Panc1 (cell line): ENCODE data around the gene MTUS2. TPM values are rescaled to one million over a fixed set of nuclear protein-coding genes. Genes with fewer than 3 reads are reported as not detected.

Source experiments
- ATAC-seq: fragments of 200-7000 bp; cut with Tn5 transposase; 2 replicates; pipeline ENCODE4 v1.9.1; 2020; ENCODE audit warnings: mild to moderate bottlenecking, moderate library complexity
- BruUV-seq: library from RNA; stranded (reverse); fragments of 400-500 nt; replicated peaks from 2 replicates; lab custom pipeline; 2021; lab: Mats Ljungman, UMichigan
- CTCF ChIA-PET: fragments of 300-600 bp; sonication (Branson Sonifier 250); formaldehyde crosslinking; loops from one replicate; lab custom pipeline; 2022; ENCODE audit warnings: antibody characterized with exemption; lab: Charles Lee
- POLR2A ChIA-PET: fragments of 300-600 bp; sonication (Branson Sonifier 250); formaldehyde crosslinking; loops from one replicate; lab custom pipeline; 2022; ENCODE audit warnings: antibody characterized with exemption; lab: Charles Lee
- DNase-seq: peaks from one replicate; pipeline ENCODE4 v3.0.0-alpha.2; 2010; ENCODE audit warnings: low read depth, low spot score
- H3K27ac ChIP-seq: 2 replicates; pipeline ENCODE4 v1.5.1; 2011; ENCODE audit warnings: mild to moderate bottlenecking, low read length, inconsistent platforms
- H3K27me3 ChIP-seq: fragments of 200-500 bp; sonication (Bioruptor generic); 2 replicates; pipeline ENCODE4 v1.6.0; 2014; ENCODE audit warnings: low read length, inconsistent platforms; ENCODE audit not compliant: control insufficient read depth, insufficient read depth
- H3K36me3 ChIP-seq: fragments of 200-500 bp; sonication (Bioruptor generic); 2 replicates; pipeline ENCODE4 v1.5.1; 2014; ENCODE audit warnings: inconsistent platforms, mild to moderate bottlenecking, low read length, moderate library complexity; ENCODE audit not compliant: control insufficient read depth, insufficient read depth
- H3K4me1 ChIP-seq: 2 replicates; pipeline ENCODE4 v1.5.1; 2011; ENCODE audit warnings: inconsistent platforms, mild to moderate bottlenecking, low read length, moderate library complexity; ENCODE audit not compliant: control insufficient read depth, insufficient read depth
- H3K4me3 ChIP-seq, 2 experiments: 2 replicates each; pipeline ENCODE4 v1.5.1; 2011 to 2012; ENCODE audit warnings: low read depth in 2 of 2, low read length in 2 of 2, mild to moderate bottlenecking in 2 of 2, inconsistent platforms in 1 of 2, moderate library complexity in 1 of 2
- H3K9me3 ChIP-seq: fragments of 200-500 bp; sonication (Bioruptor generic); 2 replicates; pipeline ENCODE4 v1.5.1; 2014; ENCODE audit warnings: low read depth, mild to moderate bottlenecking, inconsistent platforms, low read length, moderate library complexity; ENCODE audit not compliant: control insufficient read depth, insufficient read depth
- CTCF ChIP-seq: fragments of 450-650 bp; IDR thresholded peaks from 2 replicates; pipeline ENCODE4 v1.5.1; 2017; ENCODE audit warnings: mild to moderate bottlenecking
- POLR2AphosphoS5 ChIP-seq: IDR thresholded peaks from 2 replicates; pipeline ENCODE4 v1.6.1; 2012; ENCODE audit warnings: mild to moderate bottlenecking, low read depth, low read length, moderate library complexity
- SIN3A ChIP-seq: IDR thresholded peaks from 2 replicates; pipeline ENCODE4 v1.6.1; 2012; ENCODE audit warnings: low read depth, mild to moderate bottlenecking, low read length, moderate library complexity, borderline replicate concordance; ENCODE audit not compliant: insufficient read depth
- TCF7L2 ChIP-seq: IDR thresholded peaks from 2 replicates; pipeline ENCODE4 v1.6.1; 2011; ENCODE audit warnings: mild to moderate bottlenecking, low read depth, low read length, inconsistent platforms
- in situ Hi-C: cut with HindIII; loops from 2 replicates; pipeline ENCODE4 v1.10.0; 2016; ENCODE audit warnings: low sequenced_read_pairs, low pct_unique_long_range_greater_than_20kb
- intact Hi-C: fragments of 100-400 bp; cut with micrococcal nuclease; formaldehyde crosslinking; loops from one replicate; pipeline ENCODE4 v1.10.0; 2022; ENCODE audit not compliant: unreplicated experiment
- total RNA-seq: library from RNA; stranded (reverse); gene quantifications from one replicate; pipeline ENCODE4 v1.2.1, GENCODE V29; 2021; ENCODE audit not compliant: unreplicated experiment
- TF ChIP-seq, protein P1 (sequence below), 2 experiments: IDR thresholded peaks; 2 replicates each; pipeline ENCODE4 v1.6.1; 2011 to 2012; ENCODE audit warnings: low read depth in 2 of 2, control low read depth in 1 of 2, low read length in 1 of 2, mild to moderate bottlenecking in 1 of 2, moderate library complexity in 1 of 2; ENCODE audit not compliant: insufficient read depth in 1 of 2

MTUS2 gene
- total RNA-seq, 1 experiment from 2014 or later = 0.05 TPM

DNA sequence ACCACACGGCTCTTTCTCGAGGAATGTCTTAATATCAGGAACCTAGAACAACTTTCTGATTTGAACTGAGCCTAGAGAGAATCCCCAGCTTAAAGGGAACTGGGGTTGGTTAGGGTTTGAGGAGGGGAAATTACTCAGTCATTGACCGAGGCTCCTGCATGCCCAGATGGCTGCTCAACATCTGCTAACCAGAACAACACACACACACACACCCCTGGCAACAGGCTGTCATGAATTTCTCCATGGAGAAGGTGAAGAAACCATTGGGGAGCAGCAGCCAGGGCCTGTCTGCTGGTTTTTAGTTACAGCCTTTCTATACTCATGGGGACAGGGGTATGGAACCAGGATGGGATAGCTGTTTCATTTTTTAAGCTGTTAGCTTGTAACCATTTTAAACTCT, 5.2 kb downstream of the MTUS2 start:
- H3K4me1 ChIP-seq = no peaks in the 10 kb centered on the region
- CTCF ChIA-PET = no interaction called here
- POLR2A ChIA-PET = no interaction called here
- no TSS peak for BruUV-seq
- H3K36me3 ChIP-seq = no peaks in the 10 kb centered on the region
- no peaks in the 10 kb centered on the region for H3K9me3 ChIP-seq
- TF ChIP-seq POLR2AphosphoS5 (no peak), SIN3A (no peak), TCF7L2 (no peak), CTCF (no peak)
- TF ChIP-seq, protein P1, sequence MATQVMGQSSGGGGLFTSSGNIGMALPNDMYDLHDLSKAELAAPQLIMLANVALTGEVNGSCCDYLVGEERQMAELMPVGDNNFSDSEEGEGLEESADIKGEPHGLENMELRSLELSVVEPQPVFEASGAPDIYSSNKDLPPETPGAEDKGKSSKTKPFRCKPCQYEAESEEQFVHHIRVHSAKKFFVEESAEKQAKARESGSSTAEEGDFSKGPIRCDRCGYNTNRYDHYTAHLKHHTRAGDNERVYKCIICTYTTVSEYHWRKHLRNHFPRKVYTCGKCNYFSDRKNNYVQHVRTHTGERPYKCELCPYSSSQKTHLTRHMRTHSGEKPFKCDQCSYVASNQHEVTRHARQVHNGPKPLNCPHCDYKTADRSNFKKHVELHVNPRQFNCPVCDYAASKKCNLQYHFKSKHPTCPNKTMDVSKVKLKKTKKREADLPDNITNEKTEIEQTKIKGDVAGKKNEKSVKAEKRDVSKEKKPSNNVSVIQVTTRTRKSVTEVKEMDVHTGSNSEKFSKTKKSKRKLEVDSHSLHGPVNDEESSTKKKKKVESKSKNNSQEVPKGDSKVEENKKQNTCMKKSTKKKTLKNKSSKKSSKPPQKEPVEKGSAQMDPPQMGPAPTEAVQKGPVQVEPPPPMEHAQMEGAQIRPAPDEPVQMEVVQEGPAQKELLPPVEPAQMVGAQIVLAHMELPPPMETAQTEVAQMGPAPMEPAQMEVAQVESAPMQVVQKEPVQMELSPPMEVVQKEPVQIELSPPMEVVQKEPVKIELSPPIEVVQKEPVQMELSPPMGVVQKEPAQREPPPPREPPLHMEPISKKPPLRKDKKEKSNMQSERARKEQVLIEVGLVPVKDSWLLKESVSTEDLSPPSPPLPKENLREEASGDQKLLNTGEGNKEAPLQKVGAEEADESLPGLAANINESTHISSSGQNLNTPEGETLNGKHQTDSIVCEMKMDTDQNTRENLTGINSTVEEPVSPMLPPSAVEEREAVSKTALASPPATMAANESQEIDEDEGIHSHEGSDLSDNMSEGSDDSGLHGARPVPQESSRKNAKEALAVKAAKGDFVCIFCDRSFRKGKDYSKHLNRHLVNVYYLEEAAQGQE (IDR thresholded peaks at IDR 0.05; ENCODE audit: insufficient read depth in 1 of 2, low read depth in 2 of 2, low read length in 1 of 2) = no peak
- peaks cover 10% of the 10 kb centered on the region for H3K27me3 ChIP-seq
- no peak overlapping the region for H3K27ac ChIP-seq
- in situ Hi-C loops = no loop called here
- intact Hi-C loops = no loop called here
- H3K4me3 ChIP-seq = no peak overlapping the region
- DNase-seq (no peak), ATAC-seq (no peak)

- Histone ChIP-seq H3K4me1 (no peaks in the 10 kb centered on the region), H3K27ac (no peak overlapping the region), H3K36me3 (no peaks in the 10 kb centered on the region), H3K27me3 (peaks cover 7% of the 10 kb centered on the region), H3K4me3 (no peak overlapping the region), H3K9me3 (0 out of 2 replicates have a peak, but pooled peaks cover 3% of the 10 kb centered on the region)
- CTCF ChIA-PET = no interaction called here
- no peak for ATAC-seq
- POLR2A ChIA-PET = no interaction called here
- in situ Hi-C loops (no loop called here), intact Hi-C loops (no loop called here)
- no peak for DNase-seq
- TF ChIP-seq TCF7L2 = no peak
- TF ChIP-seq SIN3A = no peak
- no peak for TF ChIP-seq CTCF
- TF ChIP-seq, protein P1 (IDR thresholded peaks at IDR 0.05; ENCODE audit: insufficient read depth in 1 of 2, low read depth in 2 of 2, low read length in 1 of 2) = no peak
- no peak for TF ChIP-seq POLR2AphosphoS5
- no TSS peak for BruUV-seq
Measured at GRCh38 chr13:28826368-28826767, 6.2 kb downstream of the MTUS2 start.
